Measurements from ENCODE around the gene EIF4E3.

DNA sequence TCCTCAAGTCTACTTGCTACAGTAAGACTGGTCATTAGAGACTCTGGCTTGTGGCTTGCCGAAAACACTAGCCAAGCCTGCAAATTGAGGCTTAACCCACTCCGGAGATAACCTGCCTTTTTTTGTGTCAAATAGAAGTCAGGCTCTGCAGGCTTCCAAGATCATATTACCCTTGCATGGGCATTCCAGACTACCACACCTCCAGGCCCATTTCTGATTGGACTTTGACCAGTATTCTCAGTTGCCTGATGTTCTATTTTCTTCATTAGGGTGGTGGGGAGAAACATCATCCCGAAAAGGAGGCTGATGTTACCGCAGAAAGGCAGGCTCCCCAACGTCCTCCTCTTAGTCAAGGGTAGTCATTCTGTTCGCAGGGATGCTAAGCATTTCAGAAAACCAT is 73.6 kb downstream of the EIF4E3 start:
- TF ChIP-seq EZH2 (IDR thresholded peaks at IDR 0.05; ENCODE audit: low read length), result no peak
- TF ChIP-seq, protein P1, sequence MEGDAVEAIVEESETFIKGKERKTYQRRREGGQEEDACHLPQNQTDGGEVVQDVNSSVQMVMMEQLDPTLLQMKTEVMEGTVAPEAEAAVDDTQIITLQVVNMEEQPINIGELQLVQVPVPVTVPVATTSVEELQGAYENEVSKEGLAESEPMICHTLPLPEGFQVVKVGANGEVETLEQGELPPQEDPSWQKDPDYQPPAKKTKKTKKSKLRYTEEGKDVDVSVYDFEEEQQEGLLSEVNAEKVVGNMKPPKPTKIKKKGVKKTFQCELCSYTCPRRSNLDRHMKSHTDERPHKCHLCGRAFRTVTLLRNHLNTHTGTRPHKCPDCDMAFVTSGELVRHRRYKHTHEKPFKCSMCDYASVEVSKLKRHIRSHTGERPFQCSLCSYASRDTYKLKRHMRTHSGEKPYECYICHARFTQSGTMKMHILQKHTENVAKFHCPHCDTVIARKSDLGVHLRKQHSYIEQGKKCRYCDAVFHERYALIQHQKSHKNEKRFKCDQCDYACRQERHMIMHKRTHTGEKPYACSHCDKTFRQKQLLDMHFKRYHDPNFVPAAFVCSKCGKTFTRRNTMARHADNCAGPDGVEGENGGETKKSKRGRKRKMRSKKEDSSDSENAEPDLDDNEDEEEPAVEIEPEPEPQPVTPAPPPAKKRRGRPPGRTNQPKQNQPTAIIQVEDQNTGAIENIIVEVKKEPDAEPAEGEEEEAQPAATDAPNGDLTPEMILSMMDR (optimal IDR thresholded peaks at IDR 0.05 in 1 of 3, IDR thresholded peaks at IDR 0.05 in 1 of 3, conservative IDR thresholded peaks at IDR 0.05 in 1 of 3; ENCODE audit: extremely low read depth in 1 of 3, insufficient read depth in 2 of 3, low read length in 3 of 3), result no peak
